ENCODE measurements around the gene STK4.
"Not testable (repeated sequence)": the region's sequence is repeated elsewhere in the genome, so short reads cannot be mapped to it uniquely, and the experiment has no call there.

Gene STK4

DNA sequence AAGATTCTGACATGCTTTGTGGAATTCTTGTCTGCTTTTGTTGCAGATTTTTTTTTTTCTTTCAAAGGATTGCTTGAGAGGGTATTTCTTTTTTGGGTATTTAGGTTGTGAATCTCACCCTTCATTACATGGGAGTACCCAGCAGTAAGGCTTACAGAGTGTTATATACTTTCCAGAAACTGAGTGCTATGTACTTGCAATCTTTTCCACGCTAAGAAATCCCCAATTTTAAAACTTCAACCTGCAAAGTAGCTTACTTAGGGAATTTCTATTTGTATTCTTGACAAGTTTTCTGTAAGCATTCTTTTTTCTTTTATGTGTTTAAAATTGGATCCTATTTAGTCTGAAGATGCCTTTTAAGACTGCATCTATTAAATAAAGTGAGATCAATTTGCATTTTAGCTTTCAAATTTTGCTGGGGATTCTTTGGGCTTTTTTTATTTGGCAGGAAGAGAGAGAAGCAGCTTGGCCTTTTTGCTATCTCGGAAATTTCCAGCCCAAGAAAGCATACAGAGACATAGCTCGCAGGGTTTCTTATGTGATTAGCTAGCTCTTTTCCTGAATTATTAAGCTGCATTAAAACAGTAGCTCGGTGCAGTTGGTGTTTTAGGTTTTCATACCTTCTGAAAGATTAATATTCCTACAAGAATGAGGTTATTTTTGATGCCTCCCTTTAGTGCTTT is 92.0 kb downstream of the STK4 start:
- DNase-seq: no peak

GRCh38 chr20:45059022-45059728 is 92.9 kb downstream of the STK4 start:
- no peak for DNase-seq

GRCh38 chr20:45060294-45060693 is 94.0 kb downstream of the STK4 start:
- no peak for DNase-seq

- DNase-seq: no peak
Measured at GRCh38 chr20:45061244-45061643, 94.9 kb downstream of the STK4 start.

DNA sequence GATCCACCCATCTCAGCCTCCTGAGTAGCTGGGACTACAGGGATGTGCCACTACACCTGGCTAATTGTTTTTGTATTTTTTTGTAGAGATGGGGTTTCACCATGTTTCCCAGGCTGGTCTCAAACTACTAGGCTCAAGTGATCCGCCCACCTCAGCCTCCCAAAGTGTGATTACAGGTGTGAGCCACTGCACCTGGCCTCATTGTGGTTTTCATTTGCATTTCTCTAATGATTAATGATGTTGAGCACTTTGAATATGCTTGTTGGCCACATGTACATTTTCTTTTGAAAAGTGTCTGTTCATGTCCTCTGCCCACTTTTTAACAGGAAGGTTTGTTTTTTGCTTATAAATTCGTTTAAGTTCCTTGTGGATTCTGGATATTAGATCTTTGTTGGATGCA is 96.8 kb downstream of the STK4 start:
- DNase-seq: not testable (repeated sequence)

DNA sequence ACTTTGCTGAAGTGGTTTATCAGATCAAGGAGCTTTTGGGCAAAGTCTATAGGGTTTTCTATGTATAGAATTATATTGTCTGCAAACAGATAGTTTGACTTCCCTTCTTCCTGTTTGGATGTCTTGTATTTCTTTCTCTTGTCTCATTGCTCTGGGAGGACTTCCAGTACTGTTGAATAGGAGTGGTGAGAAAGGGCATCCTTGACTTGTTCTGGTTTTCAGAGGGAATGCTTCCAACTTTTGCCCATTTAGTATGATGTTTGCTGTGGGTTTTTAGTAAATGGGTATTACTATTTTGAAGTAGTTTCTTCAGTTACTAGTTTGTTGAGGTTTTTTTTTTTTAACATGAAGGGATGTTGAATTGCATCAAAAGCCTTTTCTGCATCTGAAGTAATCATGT is 98.5 kb downstream of the STK4 start:
- DNase-seq: no peak

DNA sequence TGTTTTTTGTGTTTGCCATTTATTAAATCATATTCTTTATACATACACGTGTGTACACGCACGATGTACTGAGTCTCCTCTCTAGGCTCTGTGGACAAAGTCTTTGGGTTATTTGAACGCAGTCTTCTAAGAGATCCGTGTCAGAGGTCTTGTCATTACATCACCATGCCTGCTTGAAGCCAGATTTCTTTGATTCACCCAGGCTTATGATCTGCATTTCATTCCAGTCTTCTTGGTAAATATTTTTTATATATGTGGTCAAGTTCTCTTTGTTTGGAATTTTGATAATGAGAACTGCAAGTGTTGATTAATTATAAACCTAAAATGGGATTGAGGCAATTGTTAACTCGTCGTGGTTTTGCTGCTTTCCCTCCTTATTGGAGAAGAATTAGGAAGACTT is 100.1 kb downstream of the STK4 start:
- no peak for DNase-seq

GRCh38 chr20:45067087-45067486 is 100.8 kb downstream of the STK4 start:
- no peak for DNase-seq

DNA sequence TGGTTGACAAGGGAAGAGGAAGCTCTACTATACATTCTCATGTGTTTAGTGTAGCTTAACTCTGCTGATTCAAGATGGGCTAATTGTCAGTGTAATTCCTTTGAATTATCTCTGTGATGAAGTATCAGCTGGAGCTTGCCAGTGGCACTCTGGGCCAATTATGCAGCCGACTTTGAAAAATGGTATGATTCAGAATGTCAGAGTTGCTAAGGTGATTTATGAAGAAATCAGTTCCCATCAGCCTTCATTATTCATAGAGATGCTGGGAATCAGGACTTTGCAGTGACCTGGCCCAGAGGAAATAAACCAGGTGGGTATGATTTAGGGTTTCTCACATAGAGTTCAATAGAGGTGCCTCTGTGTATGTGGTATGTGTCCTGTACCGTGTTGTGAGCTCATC is 101.2 kb downstream of the STK4 start:
- no peak for DNase-seq

DNA sequence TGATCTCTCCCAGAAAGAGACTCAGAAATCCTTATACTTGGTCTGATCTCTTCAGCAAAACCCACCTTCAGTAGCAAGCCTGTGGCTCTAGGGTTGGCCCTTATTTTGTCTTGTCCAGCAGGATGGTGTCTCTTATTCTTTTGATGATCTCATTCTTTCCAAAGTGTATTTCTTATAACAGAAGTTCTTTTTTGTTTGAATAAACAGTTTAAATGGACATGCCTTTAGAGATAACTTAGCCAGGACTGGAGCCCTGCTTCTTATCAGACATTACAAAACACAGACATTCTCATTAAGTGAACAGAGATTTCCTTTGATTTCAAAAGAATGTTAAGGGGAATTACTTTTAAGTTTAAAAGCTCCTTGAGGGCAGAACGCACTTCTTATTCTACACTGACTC is 102.9 kb downstream of the STK4 start:
- DNase-seq: no peak

GRCh38 chr20:45070932-45071632 is 104.8 kb downstream of the STK4 start:
- no peak for DNase-seq

- no peak for DNase-seq
Measured at GRCh38 chr20:45072066-45072465, 105.8 kb downstream of the STK4 start.

DNA sequence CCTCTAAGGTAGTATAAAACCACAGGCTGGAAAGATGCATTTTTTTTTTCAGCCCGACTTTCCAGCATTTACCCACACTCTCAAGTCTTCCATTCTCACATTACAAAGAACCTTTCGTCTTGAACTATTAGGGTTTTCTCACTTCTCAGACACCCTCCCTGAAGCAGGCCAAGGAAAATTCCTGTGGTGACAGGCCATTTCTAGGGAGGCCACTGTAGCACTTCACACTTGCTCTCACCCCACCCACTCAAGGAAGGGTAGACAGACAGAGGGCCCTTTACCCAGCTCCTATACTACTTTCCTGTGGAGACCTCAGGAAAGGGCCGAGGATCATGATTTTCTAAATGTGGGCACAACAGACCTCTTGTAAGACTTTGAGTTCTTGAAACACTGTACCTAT is 106.9 kb downstream of the STK4 start:
- no peak for DNase-seq

GRCh38 chr20:45077559-45077958 is 111.2 kb downstream of the STK4 start:
- DNase-seq: no peak

DNA sequence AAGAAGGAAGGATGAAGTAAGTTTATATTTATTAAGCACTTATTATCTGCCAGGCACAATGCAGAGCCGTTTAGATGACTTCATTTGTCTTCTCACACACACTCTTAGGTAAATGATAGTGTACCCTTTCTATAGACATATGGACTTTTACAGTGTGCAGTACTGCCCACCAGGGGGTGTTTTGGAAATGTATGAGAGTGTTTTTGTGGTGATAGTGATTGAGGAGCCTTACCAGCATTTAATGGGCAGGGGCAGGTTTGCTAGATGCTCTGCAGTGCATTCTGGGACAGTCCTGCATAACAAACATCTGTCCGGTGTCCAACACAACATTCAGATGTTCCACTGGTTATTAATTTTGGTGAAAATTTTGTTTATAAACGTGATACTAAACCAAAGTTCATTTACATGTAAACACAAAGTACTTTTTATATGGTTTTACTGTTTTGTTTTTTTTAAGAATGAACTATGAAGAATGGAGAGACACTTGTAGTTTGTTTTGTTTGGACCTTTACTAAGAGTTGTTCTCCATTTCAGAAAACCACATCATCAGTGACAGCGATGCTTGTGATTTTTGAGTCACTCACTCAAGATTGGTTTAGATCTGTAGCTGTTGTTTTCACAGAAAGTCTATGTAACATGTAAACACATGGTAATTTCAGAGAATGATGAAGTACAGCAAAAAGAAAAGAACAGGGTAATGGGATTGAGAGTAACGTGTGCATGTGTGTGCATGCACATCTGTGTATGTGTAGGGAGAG is 114.7 kb downstream of the STK4 start:
- no peak for DNase-seq

DNA sequence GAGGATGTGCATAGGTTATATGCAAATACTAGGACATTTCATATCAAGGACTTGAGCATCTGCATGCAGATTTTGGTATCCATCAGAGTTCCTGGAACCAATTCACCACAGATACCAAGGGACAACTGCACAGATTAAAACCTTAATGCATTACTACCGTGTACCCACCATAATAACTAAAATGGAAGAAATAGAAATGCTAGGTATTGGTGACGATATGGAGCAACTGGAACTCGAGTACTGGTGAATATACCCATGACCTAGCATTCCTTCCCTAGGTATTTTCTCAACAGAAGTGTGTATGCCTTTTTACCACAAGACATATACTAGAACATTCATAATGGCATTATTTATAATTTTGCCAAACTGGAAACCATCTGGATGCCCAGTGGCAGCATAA is 116.2 kb downstream of the STK4 start:
- DNase-seq: no peak

GRCh38 chr20:45083127-45083526 is 116.8 kb downstream of the STK4 start:
- DNase-seq: no peak

DNA sequence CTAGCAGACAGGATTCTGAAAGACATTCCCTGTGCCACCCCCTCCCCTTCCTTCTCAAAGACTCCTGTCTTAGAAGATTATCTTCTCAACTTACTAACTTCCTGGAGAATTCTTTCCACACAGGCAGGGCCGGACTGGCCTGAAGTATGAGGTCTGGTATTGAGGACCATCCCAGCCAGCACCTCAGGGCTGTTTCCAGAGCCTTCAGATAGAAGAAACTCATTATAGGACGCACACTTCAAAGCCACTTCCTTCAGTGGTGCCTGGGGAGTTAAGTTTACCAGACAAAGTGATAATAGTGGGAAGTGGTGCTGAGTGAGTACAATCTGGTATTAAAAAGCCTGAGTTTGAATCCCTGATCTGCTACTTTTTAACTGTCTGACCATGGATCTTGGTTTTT is 119.0 kb downstream of the STK4 start:
- no peak for DNase-seq

GRCh38 chr20:45085867-45086266 is 119.6 kb downstream of the STK4 start:
- DNase-seq: no peak

DNA sequence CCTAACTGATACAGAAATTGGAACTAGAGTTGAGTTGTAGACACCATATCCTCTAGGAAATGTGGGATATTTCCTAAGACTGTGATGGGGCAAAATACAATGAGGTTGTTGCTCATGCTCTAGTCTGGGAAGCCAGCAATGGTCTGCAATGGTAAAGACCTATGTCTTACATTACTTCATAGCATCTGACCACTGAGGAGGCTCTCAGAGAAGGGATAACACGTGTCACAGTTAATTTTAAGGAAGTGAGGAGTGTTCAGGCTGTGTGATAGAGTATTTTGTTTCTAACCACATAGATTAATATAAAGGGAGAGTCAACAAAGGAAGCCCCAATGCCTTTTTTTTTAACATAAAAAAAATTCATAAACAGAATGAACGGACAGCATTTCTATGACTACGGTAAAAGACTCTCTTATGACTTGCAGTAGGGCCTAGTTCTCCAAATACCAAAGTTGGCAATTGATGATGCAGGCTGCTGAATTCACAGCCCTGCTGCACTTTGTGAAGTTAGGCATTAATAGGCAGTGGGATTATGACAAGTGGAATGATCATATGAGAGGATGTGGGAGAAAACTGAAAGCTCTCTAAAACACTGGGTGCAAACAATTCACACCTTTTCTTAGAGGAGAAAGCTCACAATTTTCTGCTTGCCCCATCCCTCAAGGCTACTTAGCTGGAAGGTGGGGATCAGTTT is 120.9 kb downstream of the STK4 start:
- no peak for DNase-seq

DNA sequence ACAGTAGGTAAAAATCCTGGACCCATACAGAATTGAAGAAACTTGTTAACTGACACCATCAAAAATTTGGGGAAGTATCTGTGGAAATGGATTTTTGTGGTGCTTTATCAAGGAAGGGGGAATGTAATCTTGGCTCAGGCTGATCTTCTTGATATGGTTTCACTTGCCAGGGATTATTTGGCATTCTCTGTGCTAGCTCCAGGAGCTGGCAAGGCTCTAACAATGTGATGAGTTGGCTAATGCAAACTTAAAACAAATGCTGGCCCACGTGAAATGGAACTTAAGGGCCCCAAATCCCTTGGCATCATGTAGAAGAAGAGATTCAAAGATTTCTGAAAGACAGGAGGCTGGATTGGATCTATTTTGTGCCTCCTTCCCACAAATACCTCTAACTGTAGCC is 121.5 kb downstream of the STK4 start:
- DNase-seq: no peak

DNA sequence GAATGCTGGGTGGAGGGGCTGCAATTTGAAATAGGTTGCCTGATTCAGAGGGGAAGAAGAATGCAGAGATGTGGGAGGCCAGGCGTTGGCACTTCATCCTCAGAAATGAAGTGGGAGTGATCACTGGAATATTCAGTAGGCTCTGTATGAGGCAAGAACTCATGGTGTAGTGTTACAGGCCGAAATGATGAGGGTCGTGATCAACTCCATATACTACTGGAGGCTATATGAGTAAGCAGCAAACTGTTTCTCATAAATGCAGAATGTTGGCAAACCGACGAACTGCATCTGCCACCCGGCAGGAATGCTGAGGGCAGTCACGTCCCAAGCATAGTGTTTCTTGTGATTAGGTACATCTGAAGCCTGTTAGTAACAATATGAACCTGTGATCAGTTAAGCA is 121.9 kb downstream of the STK4 start:
- no peak for DNase-seq

GRCh38 chr20:45090481-45090880 is 124.2 kb downstream of the STK4 start:
- no peak for DNase-seq

Data from activated CD8-positive, alpha-beta memory T cell treated with anti-CD3 and anti-CD28 coated beads, Interleukin-2, amount 50 U/mL, for 4 hours (primary cell).